Kidney (tissue), 14 donors: Measurements from ENCODE around the gene FCSK. TPM values are rescaled to one million over a fixed set of nuclear protein-coding genes. Genes with fewer than 3 reads are reported as not detected.
A peak's percentile ranks its signal among the peaks of the same experiment; 100 is the strongest.

Source experiments
- DNase-seq, 5 donors: peaks; one replicate each; pipeline ENCODE4 v3.0.0-alpha.2; 2013 to 2020
- FAIRE-seq: peaks from 2 replicates; lab custom pipeline; 2012; peaks lifted over from hg19 to GRCh38; lab: Jason Lieb, UNC
- H3K27ac ChIP-seq, 2 donors: one replicate each; pipeline ENCODE4 v1.7.0; 2013; ENCODE audit warnings: low read depth in 2 of 2, low read length in 2 of 2, inconsistent platforms in 1 of 2
- H3K27me3 ChIP-seq: one replicate; pipeline ENCODE4 v1.7.1; 2013; ENCODE audit warnings: low read length, inconsistent platforms; ENCODE audit not compliant: control insufficient read depth, insufficient read depth
- H3K36me3 ChIP-seq, 3 donors: one replicate each; pipeline versions ENCODE4 v1.7.0 to v1.7.1; 2013; ENCODE audit warnings: low read length in 3 of 3, control low read depth in 1 of 3, inconsistent platforms in 1 of 3; ENCODE audit not compliant: insufficient read depth in 3 of 3, control insufficient read depth in 2 of 3
- H3K4me1 ChIP-seq, 3 donors: one replicate each; pipeline versions ENCODE4 v1.7.0 to v1.7.1; 2013; ENCODE audit warnings: low read length in 3 of 3, inconsistent platforms in 1 of 3, low read depth in 1 of 3; ENCODE audit not compliant: control insufficient read depth in 2 of 3, insufficient read depth in 2 of 3
- H3K4me3 ChIP-seq, 3 donors: one replicate each; pipeline versions ENCODE4 v1.7.0 to v1.8.1; 2013; ENCODE audit warnings: low read length in 3 of 3, control low read depth in 1 of 3, inconsistent platforms in 1 of 3
- H3K9ac ChIP-seq, 3 donors: one replicate each; pipeline versions ENCODE4 v1.7.0 to v1.7.1; 2013; ENCODE audit warnings: low read length in 3 of 3, control low read depth in 1 of 3, inconsistent platforms in 1 of 3
- H3K9me3 ChIP-seq, 3 donors: one replicate each; pipeline versions ENCODE4 v1.7.0 to v1.7.1; 2013; ENCODE audit warnings: low read length in 3 of 3, control low read depth in 1 of 3, inconsistent platforms in 1 of 3; ENCODE audit not compliant: control insufficient read depth in 2 of 3, insufficient read depth in 1 of 3
- CTCF ChIP-seq: IDR thresholded peaks from 3 replicates; pipeline ENCODE4 v1.5.1; 2012; ENCODE audit warnings: mild to moderate bottlenecking, moderate library complexity, borderline replicate concordance; ENCODE audit not compliant: insufficient read depth; ENCODE audit errors: extremely low read depth
- intact Hi-C: fragments of 100-400 bp; cut with DNase I; formaldehyde crosslinking; loops from one replicate; pipeline ENCODE4 v1.11.1; 2022
- polyA plus RNA-seq: library from polyadenylated mRNA; stranded (reverse); fragments of 350-450 nt; fragmentation: Illumina TruSeq; extraction: RNeasy Lipid Tissue Mini Kit (QIAGEN cat#74804); gene quantifications from one replicate; pipeline ENCODE4 v1.2.3, GENCODE V29; 2014; ENCODE audit warnings: low read depth, low replicate concordance; ENCODE audit not compliant: insufficient read depth
- total RNA-seq: library from RNA; stranded (reverse); fragmentation: NEBNext Ultra II Directional; extraction: Animal tissue kit (Norgen Biotek cat#: 25700); gene quantifications from one replicate; pipeline ENCODE4 v1.2.1, GENCODE V29; 2021
- donor health status: control.
- donor health status: control.
- donor health status: control.
- donor health status: control.
- donor health status: control.
- donor health status: DM: yes; HTN: yes; CAD: no.
- donor health status: Normal renal cell carcinoma (clear cell type).

FCSK gene
- total and polyA plus RNA-seq, 2 donors from 2014 or later: 18.7 to 32.5 TPM

- no peak for TF ChIP-seq CTCF
- no peaks in the 10 kb centered on the region for H3K27me3 ChIP-seq
- intact Hi-C loops: no loop called here
- peaks cover 0 to 5% (median 2%) of the 10 kb centered on the region in 3 donors for H3K36me3 ChIP-seq
- H3K4me3 ChIP-seq: peak overlapping the region in 2 of 3 donors; percentile 56 to 76
- H3K9me3 ChIP-seq: no peaks in the 10 kb centered on the region
- no peak overlapping the region for H3K27ac ChIP-seq
- DNase-seq: peak; percentile 80 to 97 (median 95)
- H3K9ac ChIP-seq: no peak overlapping the region
- no peak for FAIRE-seq
- peaks cover 10 to 33% (median 10%) of the 10 kb centered on the region in 3 donors for H3K4me1 ChIP-seq
These were observed 17.3 kb upstream of the FCSK start for GRCh38 chr16:70437017-70437581.

GRCh38 chr16:70437582-70438557, 16.5 kb upstream of the FCSK start:
- peak in 3 of 5 donors; percentile 34 to 66 (median 52) for DNase-seq
- Histone ChIP-seq H3K4me3 (peak overlapping the region; percentile 56 to 76 (median 74)), H3K9ac (peak overlapping the region; percentile 37 to 63 (median 61)), H3K27me3 (no peaks in the 10 kb centered on the region), H3K36me3 (peaks cover 0 to 5% (median 2%) of the 10 kb centered on the region in 3 donors), H3K4me1 (peaks cover 4 to 27% (median 7%) of the 10 kb centered on the region in 3 donors), H3K27ac (peak overlapping the region in 1 of 2 donors; percentile 61), H3K9me3 (no peaks in the 10 kb centered on the region)
- FAIRE-seq: no peak
- intact Hi-C loops: no loop called here
- TF ChIP-seq CTCF: no peak

- no peak for FAIRE-seq
- no peak for TF ChIP-seq CTCF
These were observed 15.8 kb upstream of the FCSK start for GRCh38 chr16:70438585-70438968.

More at GRCh38 chr16:70438585-70438968, 15.8 kb upstream of the FCSK start:
- Histone ChIP-seq H3K36me3 (peaks cover 0 to 5% (median 2%) of the 10 kb centered on the region in 3 donors), H3K27ac (peak overlapping the region in 1 of 2 donors; percentile 9), H3K4me1 (peaks cover 0 to 20% (median 7%) of the 10 kb centered on the region in 3 donors), H3K4me3 (peak overlapping the region; percentile 56 to 76 (median 74)), H3K9ac (peak overlapping the region; percentile 37 to 63 (median 61)), H3K9me3 (no peaks in the 10 kb centered on the region), H3K27me3 (no peaks in the 10 kb centered on the region)
- peak; percentile 34 to 85 (median 70) for DNase-seq
- intact Hi-C loops: no loop called here
